Natural killer cell (primary cell): ENCODE data around the gene C11orf91. TPM values are rescaled to one million over a fixed set of nuclear protein-coding genes. Genes with fewer than 3 reads are reported as not detected.

ENCODE experiments used
- ATAC-seq, 3 donors: fragments of 150-1000 bp in 2 of 3; fragments of 200-7000 bp in 1 of 3; cut with Tn5 transposase; 1 replicate in 1 of 3; 2 replicates in 2 of 3; pipeline ENCODE4 v1.10.0; 2021; ENCODE audit warnings: mild to moderate bottlenecking in 2 of 3, moderate library complexity in 2 of 3
- DNase-seq, 2 donors: peaks; one replicate each; pipeline versions ENCODE4 v3.0.0 to v3.0.0-alpha.2; 2013 to 2021; ENCODE audit warnings: mixed read lengths in 1 of 2
- H3K27ac ChIP-seq: one replicate; pipeline ENCODE4 v1.5.1; 2013; ENCODE audit warnings: mild to moderate bottlenecking, low read length
- H3K27me3 ChIP-seq: one replicate; pipeline ENCODE4 v1.6.1; 2013; ENCODE audit warnings: low read length; ENCODE audit not compliant: control insufficient read depth, insufficient read depth
- H3K36me3 ChIP-seq: one replicate; pipeline ENCODE4 v1.6.1; 2013; ENCODE audit warnings: low read length; ENCODE audit not compliant: control insufficient read depth, insufficient read depth
- H3K4me1 ChIP-seq: one replicate; pipeline ENCODE4 v1.6.1; 2013; ENCODE audit warnings: low read length; ENCODE audit not compliant: control insufficient read depth, insufficient read depth
- H3K4me3 ChIP-seq: one replicate; pipeline ENCODE4 v1.5.1; 2013; ENCODE audit warnings: low read length
- H3K9me3 ChIP-seq: one replicate; pipeline ENCODE4 v1.6.1; 2013; ENCODE audit warnings: low read length; ENCODE audit not compliant: control insufficient read depth, insufficient read depth
- H3K27ac Mint-ChIP-seq, 2 donors: one replicate each; pipeline ENCODE4 v1.8.0; 2022; ENCODE audit warnings: mild to moderate bottlenecking in 2 of 2, mixed read lengths in 2 of 2, moderate library complexity in 1 of 2
- H3K27me3 Mint-ChIP-seq, 2 donors: one replicate each; pipeline ENCODE4 v1.8.0; 2022; ENCODE audit warnings: low read depth in 2 of 2, mixed read lengths in 2 of 2
- H3K36me3 Mint-ChIP-seq: one replicate; pipeline ENCODE4 v1.8.0; 2022; ENCODE audit warnings: mixed read lengths
- H3K4me1 Mint-ChIP-seq, 2 donors: one replicate each; pipeline ENCODE4 v1.8.0; 2022; ENCODE audit warnings: mixed read lengths in 2 of 2
- H3K4me3 Mint-ChIP-seq: one replicate; pipeline ENCODE4 v1.8.0; 2022; ENCODE audit warnings: mild to moderate bottlenecking, moderate library complexity, mixed read lengths
- H3K9me3 Mint-ChIP-seq, 2 donors: one replicate each; pipeline ENCODE4 v1.8.0; 2022; ENCODE audit warnings: mixed read lengths in 2 of 2
- CTCF ChIP-seq: fragments of 200-600 bp; IDR thresholded peaks from one replicate; pipeline ENCODE4 v1.8.0; 2022; ENCODE audit warnings: antibody characterized with exemption
- WGBS: methylation state at CpG from one replicate; pipeline ENCODE4 v1.1.7; 2013; ENCODE audit warnings: missing lambda C conversion rate; ENCODE audit not compliant: insufficient coverage; 5-methylcytosine and 5-hydroxymethylcytosine counted together
- intact Hi-C: fragments of 100-400 bp; cut with micrococcal nuclease; formaldehyde crosslinking; loops from one replicate; pipeline ENCODE4 v1.14.2; 2022
- total RNA-seq, 4 donors: library from RNA; stranded (reverse); fragments of 120-200 nt in 1 of 4; gene quantifications; one replicate each; pipeline versions ENCODE4 v1.2.3 to v1.2.4, GENCODE V29; 2013 to 2022

Gene C11orf91
- total RNA-seq, 3 donors from 2014 or later (not counting 1 experiment from before 2014, with no cell fraction given) = not detected

- DNase-seq (no peak), ATAC-seq (no peak)
- no peak overlapping the region for H3K27ac Mint-ChIP-seq
- no peak for TF ChIP-seq CTCF
- no peaks in the 10 kb centered on the region for H3K9me3 ChIP-seq
- H3K36me3 Mint-ChIP-seq = no peaks in the 10 kb centered on the region
- WGBS = 85% methylated on average over 5 of the region's 5 CpGs
- peaks cover 21 to 37% of the 10 kb centered on the region in 2 donors for H3K4me1 Mint-ChIP-seq
- no peaks in the 10 kb centered on the region for H3K27me3 Mint-ChIP-seq
- no peak overlapping the region for H3K4me3 Mint-ChIP-seq
- no peaks in the 10 kb centered on the region for H3K36me3 ChIP-seq
- H3K27me3 ChIP-seq = no peaks in the 10 kb centered on the region
- peaks cover 18% of the 10 kb centered on the region for H3K4me1 ChIP-seq
- H3K9me3 Mint-ChIP-seq = no peaks in the 10 kb centered on the region
- H3K4me3 ChIP-seq = no peak overlapping the region
- no peak overlapping the region for H3K27ac ChIP-seq
- intact Hi-C loops = no loop called here
Observed at GRCh38 chr11:33725496-33725895, 24.9 kb upstream of the C11orf91 start.

GRCh38 chr11:33724644-33725035, 24.0 kb upstream of the C11orf91 start:
- Histone ChIP-seq H3K27ac (no peak overlapping the region), H3K4me3 (no peak overlapping the region), H3K36me3 (no peaks in the 10 kb centered on the region), H3K9me3 (no peaks in the 10 kb centered on the region), H3K4me1 (peaks cover 18% of the 10 kb centered on the region), H3K27me3 (no peaks in the 10 kb centered on the region)
- Mint-ChIP-seq H3K36me3 (no peaks in the 10 kb centered on the region), H3K27me3 (no peaks in the 10 kb centered on the region), H3K4me3 (no peak overlapping the region), H3K9me3 (no peaks in the 10 kb centered on the region), H3K27ac (peak overlapping the region in 1 of 2 donors; percentile 70), H3K4me1 (peaks cover 21 to 37% of the 10 kb centered on the region in 2 donors)
- TF ChIP-seq CTCF = no peak
- WGBS = 46% methylated on average over 2 of the region's 4 CpGs
- DNase-seq (no peak), ATAC-seq (peak in 1 of 3 donors; percentile 24)
- intact Hi-C loops = no loop called here

- peaks cover 18% of the 10 kb centered on the region for H3K4me1 ChIP-seq
- H3K9me3 ChIP-seq = no peaks in the 10 kb centered on the region
- H3K27ac Mint-ChIP-seq = peak overlapping the region in 1 of 2 donors; percentile 70
- DNase-seq = no peak
- H3K9me3 Mint-ChIP-seq = no peaks in the 10 kb centered on the region
- H3K4me1 Mint-ChIP-seq = peaks cover 21 to 37% of the 10 kb centered on the region in 2 donors
- no peaks in the 10 kb centered on the region for H3K27me3 ChIP-seq
- no peaks in the 10 kb centered on the region for H3K36me3 Mint-ChIP-seq
- no peak overlapping the region for H3K4me3 Mint-ChIP-seq
- 64% methylated on average over 6 of the region's 6 CpGs for WGBS
- TF ChIP-seq CTCF = no peak
- intact Hi-C loops = no loop called here
- H3K36me3 ChIP-seq = no peaks in the 10 kb centered on the region
- no peak overlapping the region for H3K4me3 ChIP-seq
- no peaks in the 10 kb centered on the region for H3K27me3 Mint-ChIP-seq
- H3K27ac ChIP-seq = no peak overlapping the region
- ATAC-seq = peak in 1 of 3 donors; percentile 33
Observed at GRCh38 chr11:33723238-33723881, 22.7 kb upstream of the C11orf91 start.
